ES-I3 (cell line): ENCODE results near the gene THSD7A.

Experiments used
- H3K36me3 ChIP-seq: 2 replicates; pipeline ENCODE4 v1.6.1; 2013; ENCODE audit warnings: mild to moderate bottlenecking, low read length, control low read depth, moderate library complexity; ENCODE audit not compliant: insufficient read depth
- H3K4me1 ChIP-seq: 2 replicates; pipeline ENCODE4 v1.6.1; 2013; ENCODE audit warnings: mild to moderate bottlenecking, control low read depth, low read length; ENCODE audit not compliant: insufficient read depth
- H3K9ac ChIP-seq: 2 replicates; pipeline ENCODE4 v1.6.1; 2013; ENCODE audit warnings: low read depth, mild to moderate bottlenecking, low read length, moderate library complexity
- H3K9me3 ChIP-seq: 2 replicates; pipeline ENCODE4 v1.6.1; 2013; ENCODE audit warnings: mild to moderate bottlenecking, low read length, moderate library complexity; ENCODE audit not compliant: control insufficient read depth, insufficient read depth

THSD7A gene

DNA sequence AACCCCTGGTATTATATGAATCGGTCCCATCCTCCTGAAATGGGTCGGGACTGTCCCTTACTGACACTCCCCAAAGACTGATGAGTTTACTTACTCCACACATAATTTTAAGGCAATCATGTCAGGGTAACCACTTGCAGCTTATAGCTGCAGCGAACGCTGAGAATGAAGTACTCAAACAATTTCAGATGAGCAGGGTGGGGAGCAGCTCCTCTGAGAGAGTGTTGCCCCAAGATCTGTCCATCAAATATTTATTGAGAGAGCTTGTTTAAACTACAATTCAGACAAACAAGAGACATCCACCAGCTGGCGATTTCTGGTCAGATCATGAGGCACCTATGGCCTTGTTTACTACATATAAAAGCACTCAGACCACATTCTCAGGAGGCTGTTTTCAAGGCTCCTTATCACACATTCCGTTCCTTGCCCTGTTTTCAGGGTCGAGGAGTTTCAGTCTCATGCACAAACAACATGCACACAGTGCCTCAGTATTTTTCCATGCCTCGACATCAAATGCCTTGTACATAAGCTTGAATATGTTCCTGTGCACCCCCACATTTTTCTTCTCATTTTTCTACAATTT, 80.1 kb downstream of the THSD7A start:
- H3K4me1 ChIP-seq = no peaks in the 10 kb centered on the region
- no peaks in the 10 kb centered on the region for H3K9me3 ChIP-seq
- H3K9ac ChIP-seq = no peak overlapping the region
- H3K36me3 ChIP-seq = no peaks in the 10 kb centered on the region

DNA sequence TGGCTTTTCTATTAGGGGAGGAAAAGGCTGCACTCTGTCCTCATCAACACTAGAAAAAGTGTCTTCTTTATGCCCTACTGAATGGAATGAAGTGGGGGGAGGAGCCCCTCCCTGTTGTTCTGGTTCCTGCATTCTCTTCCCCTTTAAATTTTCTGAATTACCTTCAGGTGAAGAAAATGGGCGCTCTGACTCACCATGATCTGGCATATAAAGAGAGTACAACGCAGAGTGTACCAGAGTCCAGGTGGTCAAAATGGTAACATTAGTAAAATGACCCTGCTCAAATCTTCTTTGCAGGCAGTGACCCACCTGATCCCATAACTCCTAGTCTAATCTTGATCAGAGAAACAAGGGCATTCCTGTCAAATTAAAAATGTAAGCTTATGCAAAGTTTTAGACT, 80.7 kb downstream of the THSD7A start:
- no peaks in the 10 kb centered on the region for H3K9me3 ChIP-seq
- no peak overlapping the region for H3K9ac ChIP-seq
- H3K4me1 ChIP-seq = no peaks in the 10 kb centered on the region
- no peaks in the 10 kb centered on the region for H3K36me3 ChIP-seq

DNA sequence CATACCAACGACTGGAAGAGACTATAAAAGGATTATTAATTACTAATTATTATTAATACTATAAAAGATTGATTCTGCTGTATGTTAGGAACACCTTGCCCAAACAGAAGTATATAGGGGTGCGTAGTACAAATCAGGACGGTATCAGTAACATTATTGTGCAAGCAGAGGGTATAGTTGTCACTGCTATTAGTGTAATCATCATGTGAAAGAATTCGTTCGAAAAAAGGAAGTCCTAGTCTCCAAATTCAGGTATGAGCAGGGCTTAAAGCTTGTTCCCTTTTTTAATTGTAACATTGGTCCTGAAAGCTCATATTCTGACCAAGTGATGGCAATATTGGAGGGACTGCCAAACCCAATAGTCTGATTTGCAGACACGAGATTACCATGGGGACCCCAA, 81.8 kb downstream of the THSD7A start:
- no peaks in the 10 kb centered on the region for H3K4me1 ChIP-seq

DNA sequence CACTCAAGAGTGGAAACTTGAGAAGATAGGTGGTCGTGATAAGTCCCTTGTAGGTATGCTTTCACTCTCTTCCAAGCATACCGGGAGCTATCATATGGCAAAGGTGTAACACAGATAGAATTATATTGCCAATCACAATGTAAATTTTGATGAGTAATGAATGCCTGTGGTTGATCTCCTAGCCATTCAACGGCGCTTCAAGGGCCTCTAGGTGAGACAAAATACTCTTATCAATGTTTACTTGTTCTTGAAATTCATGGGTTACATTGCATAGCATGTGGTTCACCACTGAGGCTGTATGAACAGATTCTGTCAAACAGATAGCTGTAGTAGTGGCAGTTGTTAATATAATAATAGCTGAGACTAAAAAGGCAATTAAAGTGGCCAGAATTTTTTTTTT, 82.4 kb downstream of the THSD7A start:
- Histone ChIP-seq H3K4me1 (no peaks in the 10 kb centered on the region), H3K36me3 (no peaks in the 10 kb centered on the region), H3K9ac (no peak overlapping the region), H3K9me3 (no peaks in the 10 kb centered on the region)

More for the DNA sequence above, 81.8 kb downstream of the THSD7A start:
- no peaks in the 10 kb centered on the region for H3K36me3 ChIP-seq
- H3K9ac ChIP-seq = no peak overlapping the region
- no peaks in the 10 kb centered on the region for H3K9me3 ChIP-seq

DNA sequence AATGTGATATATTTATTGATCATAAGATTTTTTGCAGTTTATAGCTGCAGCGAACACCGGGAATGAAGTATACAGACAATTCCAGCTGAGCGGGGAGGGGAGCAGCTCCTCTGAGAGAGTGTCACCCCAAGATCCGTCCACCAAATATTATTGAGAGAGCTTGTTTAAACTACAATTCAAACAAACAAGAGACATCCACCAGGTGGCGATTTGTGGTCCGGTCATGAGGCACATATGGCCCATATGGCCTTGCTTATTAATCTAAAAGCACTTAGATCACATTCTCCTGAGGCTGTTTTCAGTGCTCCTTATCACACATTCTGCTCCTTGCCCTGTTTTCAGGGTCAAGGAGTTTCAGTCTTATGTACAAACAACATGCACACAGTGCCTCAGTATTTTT, 83.1 kb downstream of the THSD7A start:
- H3K9me3 ChIP-seq = no peaks in the 10 kb centered on the region

GRCh38 chr7:11747715-11748485, 84.1 kb downstream of the THSD7A start:
- Histone ChIP-seq H3K9me3 (no peaks in the 10 kb centered on the region), H3K36me3 (no peaks in the 10 kb centered on the region), H3K4me1 (no peaks in the 10 kb centered on the region), H3K9ac (no peak overlapping the region)

More for the DNA sequence above, 83.1 kb downstream of the THSD7A start:
- Histone ChIP-seq H3K36me3 (no peaks in the 10 kb centered on the region), H3K9ac (no peak overlapping the region), H3K4me1 (no peaks in the 10 kb centered on the region)

DNA sequence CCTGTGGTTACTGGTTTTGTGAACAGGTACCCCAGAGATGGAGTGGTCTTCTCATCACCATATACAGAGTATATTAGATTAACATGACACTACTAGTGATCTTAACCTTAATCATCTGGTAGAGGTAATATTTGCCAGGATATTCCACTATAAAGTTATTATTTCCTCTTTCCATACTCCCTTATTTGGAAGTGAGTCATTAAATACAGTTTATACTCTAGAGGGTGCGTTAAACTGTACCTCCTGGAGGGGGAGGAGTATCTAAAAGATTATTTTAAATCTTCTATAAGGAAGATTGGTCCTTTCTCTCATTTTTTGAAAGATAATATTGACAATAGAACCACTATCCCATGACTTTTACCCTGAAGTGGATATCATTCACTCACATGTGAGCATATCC, 85.4 kb downstream of the THSD7A start:
- H3K9ac ChIP-seq = no peak overlapping the region
- no peaks in the 10 kb centered on the region for H3K4me1 ChIP-seq
- no peaks in the 10 kb centered on the region for H3K9me3 ChIP-seq
- H3K36me3 ChIP-seq = no peaks in the 10 kb centered on the region

GRCh38 chr7:11743548-11743947, 88.5 kb downstream of the THSD7A start:
- H3K36me3 ChIP-seq = no peaks in the 10 kb centered on the region
- H3K4me1 ChIP-seq = no peaks in the 10 kb centered on the region
- no peaks in the 10 kb centered on the region for H3K9me3 ChIP-seq
- no peak overlapping the region for H3K9ac ChIP-seq

- Histone ChIP-seq H3K9me3 (no peaks in the 10 kb centered on the region), H3K36me3 (no peaks in the 10 kb centered on the region), H3K9ac (no peak overlapping the region), H3K4me1 (no peaks in the 10 kb centered on the region)
Measured at GRCh38 chr7:11743016-11743415, 89.0 kb downstream of the THSD7A start.

DNA sequence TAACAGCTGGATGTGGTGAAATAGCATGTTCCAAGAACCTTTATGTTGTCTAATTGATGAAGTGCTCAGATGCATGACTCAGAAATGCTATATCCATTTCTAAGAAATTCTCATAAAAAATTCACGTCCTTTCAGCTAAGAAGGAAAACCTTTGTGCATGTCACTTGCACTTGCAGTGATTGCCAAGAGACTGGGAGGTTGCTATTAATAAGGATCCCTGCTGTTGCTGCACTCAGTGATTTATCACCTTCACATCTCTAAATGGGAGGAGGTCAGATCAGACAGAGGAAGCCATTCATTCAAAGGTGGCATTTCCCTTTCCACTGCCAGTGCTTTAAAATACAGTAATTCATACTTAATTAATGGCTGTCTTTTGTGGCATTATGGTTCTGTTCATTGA, 89.5 kb downstream of the THSD7A start:
- H3K9ac ChIP-seq = no peak overlapping the region
- no peaks in the 10 kb centered on the region for H3K36me3 ChIP-seq
- H3K4me1 ChIP-seq = no peaks in the 10 kb centered on the region
- H3K9me3 ChIP-seq = no peaks in the 10 kb centered on the region

GRCh38 chr7:11737723-11738122, 94.3 kb downstream of the THSD7A start:
- no peaks in the 10 kb centered on the region for H3K36me3 ChIP-seq

DNA sequence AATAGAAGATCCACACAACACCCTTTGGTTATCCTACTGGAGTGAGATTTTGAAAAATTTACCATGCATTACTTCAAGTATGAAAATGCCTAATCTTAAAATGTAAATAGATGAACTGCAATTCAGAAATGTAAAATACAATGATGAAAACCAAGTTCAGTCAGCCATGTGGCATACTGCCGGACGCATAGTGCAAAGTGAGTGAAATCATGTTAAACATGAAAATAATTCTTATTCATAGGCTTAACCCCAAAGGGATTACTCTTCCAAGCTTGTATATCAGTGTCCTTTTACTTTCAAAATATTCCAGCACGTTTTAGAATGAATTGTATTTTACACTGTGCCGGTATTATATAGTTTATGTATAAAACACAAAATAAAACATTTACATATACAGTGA, 99.8 kb downstream of the THSD7A start:
- no peaks in the 10 kb centered on the region for H3K36me3 ChIP-seq
- no peak overlapping the region for H3K9ac ChIP-seq

More at GRCh38 chr7:11737723-11738122, 94.3 kb downstream of the THSD7A start:
- no peak overlapping the region for H3K9ac ChIP-seq
- H3K9me3 ChIP-seq = no peaks in the 10 kb centered on the region
- no peaks in the 10 kb centered on the region for H3K4me1 ChIP-seq

GRCh38 chr7:11730725-11731124, 101.3 kb downstream of the THSD7A start:
- Histone ChIP-seq H3K4me1 (no peaks in the 10 kb centered on the region), H3K9ac (no peak overlapping the region), H3K9me3 (no peaks in the 10 kb centered on the region), H3K36me3 (no peaks in the 10 kb centered on the region)

More for the DNA sequence above, 99.8 kb downstream of the THSD7A start:
- H3K9me3 ChIP-seq = no peaks in the 10 kb centered on the region
- H3K4me1 ChIP-seq = no peaks in the 10 kb centered on the region

- no peaks in the 10 kb centered on the region for H3K36me3 ChIP-seq
- H3K9me3 ChIP-seq = no peaks in the 10 kb centered on the region
- H3K4me1 ChIP-seq = no peaks in the 10 kb centered on the region
- no peak overlapping the region for H3K9ac ChIP-seq
Measured at GRCh38 chr7:11727864-11728263, 104.1 kb downstream of the THSD7A start.

DNA sequence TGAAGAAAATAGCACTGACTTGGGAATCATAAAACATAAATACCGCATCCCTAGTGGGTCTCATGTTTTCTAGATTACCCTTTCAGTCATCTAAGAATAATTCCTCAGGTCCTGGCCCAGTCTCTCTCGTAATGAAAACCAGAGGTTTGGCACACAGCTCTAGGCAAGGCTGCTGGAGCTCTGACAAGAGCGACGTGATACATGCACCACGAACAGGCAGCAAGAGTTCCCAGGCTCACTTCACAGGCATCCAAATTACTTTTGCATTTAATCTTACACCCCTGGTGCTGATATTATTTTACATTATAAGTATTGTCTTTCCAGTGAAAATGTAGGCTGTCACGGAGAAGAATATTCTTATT, 105.2 kb downstream of the THSD7A start:
- no peak overlapping the region for H3K9ac ChIP-seq
- H3K9me3 ChIP-seq = no peaks in the 10 kb centered on the region
- no peaks in the 10 kb centered on the region for H3K4me1 ChIP-seq
- H3K36me3 ChIP-seq = no peaks in the 10 kb centered on the region
